HEK293 (cell line): Measurements from ENCODE around the gene COASY.

ENCODE experiments used
- GFI1B ChIP-seq: fragments of 450-650 bp; formaldehyde crosslinking; IDR thresholded peaks from 2 replicates; pipeline ENCODE4 v1.5.1; 2016; ENCODE audit warnings: missing biosample characterization, missing genetic modification characterization
- GLIS1 ChIP-seq: fragments of 450-650 bp; formaldehyde crosslinking; IDR thresholded peaks from 2 replicates; pipeline ENCODE4 v1.5.1; 2016; ENCODE audit warnings: missing biosample characterization, missing genetic modification characterization
- GLIS2 ChIP-seq: fragments of 450-650 bp; formaldehyde crosslinking; IDR thresholded peaks from 2 replicates; pipeline ENCODE4 v1.5.1; 2016; ENCODE audit warnings: missing biosample characterization, missing genetic modification characterization
- MZF1 ChIP-seq: fragments of 450-650 bp; formaldehyde crosslinking; IDR thresholded peaks from 2 replicates; pipeline ENCODE4 v1.5.1; 2017; ENCODE audit warnings: missing biosample characterization, missing genetic modification characterization, borderline replicate concordance
- TSHZ1 ChIP-seq: fragments of 450-650 bp; formaldehyde crosslinking; IDR thresholded peaks from 2 replicates; pipeline ENCODE4 v1.5.1; 2016; ENCODE audit warnings: missing biosample characterization, missing genetic modification characterization, borderline replicate concordance
- YY1 ChIP-seq: fragments of 450-650 bp; formaldehyde crosslinking; IDR thresholded peaks from 2 replicates; pipeline ENCODE4 v1.5.1; 2018; ENCODE audit warnings: missing biosample characterization, missing genetic modification characterization
- ZBTB21 ChIP-seq: fragments of 450-650 bp; formaldehyde crosslinking; IDR thresholded peaks from 2 replicates; pipeline ENCODE4 v1.5.1; 2017; ENCODE audit warnings: missing biosample characterization, missing genetic modification characterization
- ZIC2 ChIP-seq: fragments of 450-650 bp; formaldehyde crosslinking; IDR thresholded peaks from 2 replicates; pipeline ENCODE4 v1.5.1; 2016; ENCODE audit warnings: missing biosample characterization, missing genetic modification characterization
- ZNF112 ChIP-seq: fragments of 450-650 bp; formaldehyde crosslinking; IDR thresholded peaks from 2 replicates; pipeline ENCODE4 v1.5.0; 2017; ENCODE audit warnings: missing biosample characterization, missing genetic modification characterization
- ZNF202 ChIP-seq: fragments of 450-650 bp; formaldehyde crosslinking; IDR thresholded peaks from 2 replicates; pipeline ENCODE4 v1.5.1; 2016; ENCODE audit warnings: missing biosample characterization, missing genetic modification characterization, borderline replicate concordance
- ZNF221 ChIP-seq: fragments of 450-650 bp; formaldehyde crosslinking; IDR thresholded peaks from 2 replicates; pipeline ENCODE4 v1.5.1; 2017; ENCODE audit warnings: missing biosample characterization, missing genetic modification characterization, borderline replicate concordance
- ZNF26 ChIP-seq: fragments of 450-650 bp; formaldehyde crosslinking; IDR thresholded peaks from 2 replicates; pipeline ENCODE4 v1.5.1; 2016; ENCODE audit warnings: missing biosample characterization, missing genetic modification characterization
- ZNF311 ChIP-seq: fragments of 450-650 bp; formaldehyde crosslinking; IDR thresholded peaks from 2 replicates; pipeline ENCODE4 v1.5.1; 2017; ENCODE audit warnings: missing biosample characterization, missing genetic modification characterization, borderline replicate concordance
- ZNF354C ChIP-seq: fragments of 450-650 bp; formaldehyde crosslinking; IDR thresholded peaks from 2 replicates; pipeline ENCODE4 v1.5.1; 2016; ENCODE audit warnings: missing biosample characterization, missing genetic modification characterization, low read depth, borderline replicate concordance
- ZNF473 ChIP-seq: fragments of 450-650 bp; formaldehyde crosslinking; IDR thresholded peaks from 2 replicates; pipeline ENCODE4 v1.5.1; 2017; ENCODE audit warnings: missing biosample characterization, missing genetic modification characterization
- ZNF548 ChIP-seq: fragments of 450-650 bp; formaldehyde crosslinking; IDR thresholded peaks from 2 replicates; pipeline ENCODE4 v1.5.1; 2016; ENCODE audit warnings: missing biosample characterization, missing genetic modification characterization
- ZNF558 ChIP-seq: fragments of 450-650 bp; formaldehyde crosslinking; IDR thresholded peaks from 2 replicates; pipeline ENCODE4 v1.5.1; 2016; ENCODE audit warnings: missing biosample characterization, missing genetic modification characterization
- ZNF560 ChIP-seq: fragments of 450-650 bp; formaldehyde crosslinking; IDR thresholded peaks from 2 replicates; pipeline ENCODE4 v1.5.1; 2017; ENCODE audit warnings: missing biosample characterization, missing genetic modification characterization, borderline replicate concordance
- ZNF561 ChIP-seq: fragments of 450-650 bp; IDR thresholded peaks from 2 replicates; pipeline ENCODE4 v1.5.1; 2018; ENCODE audit warnings: missing biosample characterization, missing genetic modification characterization, borderline replicate concordance
- ZNF571 ChIP-seq: fragments of 450-650 bp; formaldehyde crosslinking; IDR thresholded peaks from 2 replicates; pipeline ENCODE4 v1.5.0; 2017; ENCODE audit warnings: missing biosample characterization, missing genetic modification characterization
- ZNF677 ChIP-seq: fragments of 450-650 bp; IDR thresholded peaks from 2 replicates; pipeline ENCODE4 v1.5.0; 2018; ENCODE audit warnings: missing biosample characterization, mild to moderate bottlenecking, missing genetic modification characterization, moderate library complexity
- ZNF701 ChIP-seq: fragments of 450-650 bp; formaldehyde crosslinking; IDR thresholded peaks from 2 replicates; pipeline ENCODE4 v1.5.1; 2016; ENCODE audit warnings: missing biosample characterization, missing genetic modification characterization
- ZNF76 ChIP-seq: fragments of 450-650 bp; formaldehyde crosslinking; IDR thresholded peaks from 2 replicates; pipeline ENCODE4; 2016; ENCODE audit warnings: low read depth, missing biosample characterization, missing genetic modification characterization, borderline replicate concordance
- ZNF785 ChIP-seq: fragments of 450-650 bp; formaldehyde crosslinking; IDR thresholded peaks from 2 replicates; pipeline ENCODE4 v1.5.1; 2016; ENCODE audit warnings: missing biosample characterization, missing genetic modification characterization
- ZNF791 ChIP-seq: fragments of 450-650 bp; formaldehyde crosslinking; IDR thresholded peaks from 2 replicates; pipeline ENCODE4 v1.5.1; 2016; ENCODE audit warnings: missing biosample characterization, missing genetic modification characterization
- ZSCAN23 ChIP-seq: fragments of 450-650 bp; formaldehyde crosslinking; IDR thresholded peaks from 2 replicates; pipeline ENCODE4 v1.5.1; 2016; ENCODE audit warnings: missing biosample characterization, missing genetic modification characterization
- TF ChIP-seq, protein P1 (sequence below): fragments of 450-650 bp; formaldehyde crosslinking; IDR thresholded peaks from 2 replicates; pipeline ENCODE4 v1.5.1; 2016; ENCODE audit warnings: missing biosample characterization, missing genetic modification characterization, low read depth
- TF ChIP-seq, protein P2 (sequence below): fragments of 450-650 bp; formaldehyde crosslinking; IDR thresholded peaks from 2 replicates; pipeline ENCODE4 v1.5.1; 2016; ENCODE audit warnings: missing biosample characterization, missing genetic modification characterization

The COASY gene

GRCh38 chr17:42518755-42519545 lies 43.0 kb upstream of the COASY start (continued):
- TF ChIP-seq TSHZ1 (no peak), ZSCAN23 (tag by site-specific recombination) (no peak), ZNF548 (tag by site-specific recombination) (no peak), YY1 (no peak), GFI1B (no peak), ZNF354C (no peak), ZNF26 (no peak), ZIC2 (tag by site-specific recombination) (peak; percentile 25), GLIS2 (no peak), ZNF561 (no peak), ZNF571 (tag by site-specific recombination) (no peak), MZF1 (tag by site-specific recombination) (no peak), ZNF311 (tag by site-specific recombination) (no peak), ZNF785 (tag by site-specific recombination) (no peak), ZNF221 (tag by site-specific recombination) (no peak), ZNF791 (tag by site-specific recombination) (no peak), ZNF677 (tag by site-specific recombination) (no peak), ZNF112 (no peak), ZNF473 (tag by site-specific recombination) (no peak), ZBTB21 (tag by site-specific recombination) (no peak), ZNF701 (no peak), ZNF76 (tag by site-specific recombination) (no peak), ZNF560 (tag by site-specific recombination) (no peak), GLIS1 (tag by site-specific recombination) (peak; percentile 62), ZNF558 (tag by site-specific recombination) (no peak), ZNF202 (tag by site-specific recombination) (no peak)
- TF ChIP-seq, protein P1, sequence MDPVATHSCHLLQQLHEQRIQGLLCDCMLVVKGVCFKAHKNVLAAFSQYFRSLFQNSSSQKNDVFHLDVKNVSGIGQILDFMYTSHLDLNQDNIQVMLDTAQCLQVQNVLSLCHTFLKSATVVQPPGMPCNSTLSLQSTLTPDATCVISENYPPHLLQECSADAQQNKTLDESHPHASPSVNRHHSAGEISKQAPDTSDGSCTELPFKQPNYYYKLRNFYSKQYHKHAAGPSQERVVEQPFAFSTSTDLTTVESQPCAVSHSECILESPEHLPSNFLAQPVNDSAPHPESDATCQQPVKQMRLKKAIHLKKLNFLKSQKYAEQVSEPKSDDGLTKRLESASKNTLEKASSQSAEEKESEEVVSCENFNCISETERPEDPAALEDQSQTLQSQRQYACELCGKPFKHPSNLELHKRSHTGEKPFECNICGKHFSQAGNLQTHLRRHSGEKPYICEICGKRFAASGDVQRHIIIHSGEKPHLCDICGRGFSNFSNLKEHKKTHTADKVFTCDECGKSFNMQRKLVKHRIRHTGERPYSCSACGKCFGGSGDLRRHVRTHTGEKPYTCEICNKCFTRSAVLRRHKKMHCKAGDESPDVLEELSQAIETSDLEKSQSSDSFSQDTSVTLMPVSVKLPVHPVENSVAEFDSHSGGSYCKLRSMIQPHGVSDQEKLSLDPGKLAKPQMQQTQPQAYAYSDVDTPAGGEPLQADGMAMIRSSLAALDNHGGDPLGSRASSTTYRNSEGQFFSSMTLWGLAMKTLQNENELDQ (tag by site-specific recombination): no peak
- TF ChIP-seq, protein P2, sequence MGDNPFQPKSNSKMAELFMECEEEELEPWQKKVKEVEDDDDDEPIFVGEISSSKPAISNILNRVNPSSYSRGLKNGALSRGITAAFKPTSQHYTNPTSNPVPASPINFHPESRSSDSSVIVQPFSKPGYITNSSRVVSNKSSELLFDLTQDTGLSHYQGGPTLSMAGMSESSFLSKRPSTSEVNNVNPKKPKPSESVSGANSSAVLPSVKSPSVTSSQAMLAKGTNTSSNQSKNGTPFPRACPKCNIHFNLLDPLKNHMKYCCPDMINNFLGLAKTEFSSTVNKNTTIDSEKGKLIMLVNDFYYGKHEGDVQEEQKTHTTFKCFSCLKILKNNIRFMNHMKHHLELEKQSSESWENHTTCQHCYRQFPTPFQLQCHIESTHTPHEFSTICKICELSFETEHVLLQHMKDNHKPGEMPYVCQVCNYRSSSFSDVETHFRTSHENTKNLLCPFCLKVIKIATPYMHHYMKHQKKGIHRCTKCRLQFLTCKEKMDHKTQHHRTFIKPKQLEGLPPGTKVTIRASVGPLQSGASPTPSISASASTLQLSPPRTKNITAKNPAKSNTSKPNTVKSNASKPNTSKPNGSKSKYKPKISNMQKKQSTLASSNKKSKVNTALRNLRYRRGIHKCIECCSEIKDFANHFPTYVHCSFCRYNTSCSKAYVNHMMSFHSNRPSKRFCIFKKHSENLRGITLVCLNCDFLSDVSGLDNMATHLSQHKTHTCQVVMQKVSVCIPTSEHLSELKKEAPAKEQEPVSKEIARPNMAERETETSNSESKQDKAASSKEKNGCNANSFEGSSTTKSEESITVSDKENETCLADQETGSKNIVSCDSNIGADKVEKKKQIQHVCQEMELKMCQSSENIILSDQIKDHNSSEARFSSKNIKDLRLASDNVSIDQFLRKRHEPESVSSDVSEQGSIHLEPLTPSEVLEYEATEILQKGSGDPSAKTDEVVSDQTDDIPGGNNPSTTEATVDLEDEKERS (tag by site-specific recombination): no peak
